AG04449 (cell line): ENCODE measurements around the gene C10orf105.

Experiments used
- CTCF ChIA-PET: fragments of 350-600 bp; formaldehyde crosslinking; extraction: SDS; loops from one replicate; lab custom pipeline; 2021; ENCODE audit warnings: antibody characterized with exemption; lab: Yijun Ruan, JAX
- POLR2A ChIA-PET: fragments of 400-600, 350-600 bp; formaldehyde crosslinking; extraction: SDS; loops from one replicate; lab custom pipeline; 2020; ENCODE audit warnings: antibody characterized with exemption, inconsistent platforms; lab: Yijun Ruan, JAX
- DNase-seq: peaks from one replicate; pipeline ENCODE4 v3.0.0-alpha.2; 2010; ENCODE audit warnings: low read depth, low spot score
- H3K4me3 ChIP-seq: 2 replicates; pipeline ENCODE4 v1.5.1; 2011; ENCODE audit warnings: low read depth, mild to moderate bottlenecking, control low read depth, low read length
- CTCF ChIP-seq: IDR thresholded peaks from one replicate; pipeline ENCODE4 v1.5.1; 2011; ENCODE audit warnings: mild to moderate bottlenecking, moderate library complexity, low read length, control low read depth, inconsistent platforms; ENCODE audit not compliant: insufficient read depth; ENCODE audit errors: missing control alignments

The C10orf105 gene

GRCh38 chr10:71679425-71679824 is 40.2 kb downstream of the C10orf105 start:
- ChIA-PET CTCF (interaction anchor here (0.7 to 1.8 kb wide), 3 partner anchors 10 to 217 kb away, joined by 3 to 10 read pairs (median 3); no protein-coding TSS in a partner anchor), POLR2A (no interaction called here)
- TF ChIP-seq CTCF: no peak
- H3K4me3 ChIP-seq: no peak overlapping the region
- DNase-seq: no peak

GRCh38 chr10:71678057-71678805 is 41.3 kb downstream of the C10orf105 start:
- H3K4me3 ChIP-seq: no peak overlapping the region
- no peak for DNase-seq
- CTCF ChIA-PET: interaction anchor here (0.9 to 1.8 kb wide), 2 partner anchors 19 to 133 kb away, joined by 3 to 10 read pairs; no protein-coding TSS in a partner anchor
- TF ChIP-seq CTCF: no peak
- POLR2A ChIA-PET: no interaction called here

- ChIA-PET CTCF (interaction anchor here (0.9 kb wide), 1 partner anchor 134 kb away, joined by 3 read pairs; no protein-coding TSS in a partner anchor), POLR2A (interaction anchor here (0.6 kb wide), 1 partner anchor 34 kb away, joined by 3 read pairs; no protein-coding TSS in a partner anchor)
Observed at GRCh38 chr10:71677261-71677660, 42.3 kb downstream of the C10orf105 start.

GRCh38 chr10:71675295-71675970 is 44.1 kb downstream of the C10orf105 start:
- ChIA-PET CTCF (no interaction called here), POLR2A (no interaction called here)
- no peak for TF ChIP-seq CTCF
- DNase-seq: no peak
- no peak overlapping the region for H3K4me3 ChIP-seq

More at GRCh38 chr10:71677261-71677660, 42.3 kb downstream of the C10orf105 start:
- no peak for DNase-seq
- H3K4me3 ChIP-seq: no peak overlapping the region
- TF ChIP-seq CTCF: no peak

- POLR2A ChIA-PET: no interaction called here
Observed at GRCh38 chr10:71671994-71672946, 47.3 kb downstream of the C10orf105 start.

More at GRCh38 chr10:71671994-71672946, 47.3 kb downstream of the C10orf105 start:
- no peak for TF ChIP-seq CTCF
- no peak overlapping the region for H3K4me3 ChIP-seq
- no peak for DNase-seq
- CTCF ChIA-PET: interaction anchor here (1.5 kb wide), 1 partner anchor 24 kb away, joined by 4 read pairs; no protein-coding TSS in a partner anchor
